SK-N-SH (cell line): ENCODE results near the gene PRAMEF1. TPM values are rescaled to one million over a fixed set of nuclear protein-coding genes. Genes with fewer than 3 reads are reported as not detected.

ENCODE experiments used
- CTCF ChIA-PET: fragments of 300-600, 350-600 bp; formaldehyde crosslinking; extraction: SDS; loops from one replicate; lab custom pipeline; 2021; lab: Yijun Ruan, JAX
- POLR2A ChIA-PET: fragments of 350-600 bp; sonication (Branson Sonifier 250); formaldehyde crosslinking; extraction: SDS; loops from one replicate; lab custom pipeline; 2020; ENCODE audit warnings: antibody characterized with exemption, inconsistent platforms; lab: Yijun Ruan, JAX
- DNase-seq: peaks from one replicate; pipeline ENCODE4 v3.0.0; 2012
- H2AFZ ChIP-seq: fragments of 200-600 bp; sonication (generic); 2 replicates; pipeline ENCODE4 v1.8.1; 2016; ENCODE audit warnings: antibody characterized with exemption, mild to moderate bottlenecking, low read depth
- H3F3A ChIP-seq: fragments of 200-600 bp; sonication (generic); replicated peaks from 2 replicates; pipeline ENCODE3; 2016; ENCODE audit warnings: antibody characterized with exemption, mild to moderate bottlenecking; ENCODE audit not compliant: insufficient read depth
- H3K27ac ChIP-seq, 2 experiments: fragments of 200-500 bp in 1 of 2; fragments of 200-600 bp in 1 of 2; sonication (Bioruptor generic) in 1 of 2; sonication (generic), shearing (Covaris generic) in 1 of 2; 2 replicates each; pipeline versions ENCODE4 v1.5.1 to v1.6.1; 2014 to 2016; ENCODE audit warnings: low read depth in 2 of 2, inconsistent platforms in 1 of 2, low read length in 1 of 2, mild to moderate bottlenecking in 1 of 2, mixed read lengths in 1 of 2
- H3K27me3 ChIP-seq: fragments of 200-600 bp; sonication (generic), shearing (Covaris generic); 2 replicates; pipeline ENCODE4 v1.6.1; 2016; ENCODE audit warnings: mixed run types; ENCODE audit not compliant: insufficient read depth
- H3K36me3 ChIP-seq, 2 experiments: fragments of 200-500 bp in 1 of 2; fragments of 200-600 bp in 1 of 2; sonication (Bioruptor generic) in 1 of 2; sonication (generic) in 1 of 2; replicated peaks in 1 of 2; 2 replicates each; pipeline versions ENCODE3 to v1.5.1; 2014 to 2016; ENCODE audit warnings: low read length in 1 of 2, mild to moderate bottlenecking in 1 of 2; ENCODE audit not compliant: insufficient read depth in 2 of 2, control insufficient read depth in 1 of 2
- H3K4me1 ChIP-seq, 2 experiments: fragments of 200-500 bp in 1 of 2; fragments of 200-600 bp in 1 of 2; sonication (Bioruptor generic) in 1 of 2; sonication (generic), shearing (Covaris generic) in 1 of 2; 2 replicates each; pipeline versions ENCODE4 v1.5.1 to v1.6.1; 2014 to 2016; ENCODE audit warnings: low read depth in 1 of 2, low read length in 1 of 2, mixed run types in 1 of 2; ENCODE audit not compliant: insufficient read depth in 2 of 2, control insufficient read depth in 1 of 2
- H3K4me2 ChIP-seq: fragments of 200-600 bp; sonication (generic), shearing (Covaris generic); 2 replicates; pipeline ENCODE4 v1.6.1; 2017; ENCODE audit warnings: mixed run types
- H3K4me3 ChIP-seq, 2 experiments: fragments of 200-500 bp in 1 of 2; fragments of 200-600 bp in 1 of 2; sonication (Bioruptor generic) in 1 of 2; sonication (generic), shearing (Covaris generic) in 1 of 2; 2 replicates each; pipeline versions ENCODE4 v1.5.1 to v1.8.1; 2014 to 2016; ENCODE audit warnings: low read depth in 2 of 2, inconsistent platforms in 1 of 2, low read length in 1 of 2, mild to moderate bottlenecking in 1 of 2, mixed read lengths in 1 of 2, moderate library complexity in 1 of 2
- H3K79me2 ChIP-seq: fragments of 200-600 bp; sonication (generic); 2 replicates; pipeline ENCODE4 v1.8.1; 2017; ENCODE audit warnings: mild to moderate bottlenecking; ENCODE audit not compliant: insufficient read depth
- H3K9ac ChIP-seq: fragments of 200-600 bp; sonication (generic); 2 replicates; pipeline ENCODE4 v1.6.1; 2017; ENCODE audit warnings: mixed run types
- H3K9me2 ChIP-seq: fragments of 200-600 bp; sonication (generic); 2 replicates; pipeline ENCODE4 v1.6.1; 2017; ENCODE audit warnings: mixed run types
- H3K9me3 ChIP-seq: fragments of 200-600 bp; sonication (generic); 2 replicates; pipeline ENCODE4 v1.6.1; 2017; ENCODE audit warnings: mixed run types, mild to moderate bottlenecking, moderate library complexity
- H4K20me1 ChIP-seq: fragments of 200-600 bp; sonication (generic); 2 replicates; pipeline ENCODE4 v1.6.1; 2017; ENCODE audit warnings: mild to moderate bottlenecking, mixed run types; ENCODE audit not compliant: insufficient read depth
- CHD2 ChIP-seq: fragments of 150-350 bp; IDR thresholded peaks from 2 replicates; pipeline ENCODE4 v1.6.1; 2018; ENCODE audit warnings: low read length; ENCODE audit not compliant: partially characterized antibody
- ELF1 ChIP-seq: IDR thresholded peaks from 2 replicates; pipeline ENCODE4 v1.4.0; 2012
- FOSL2 ChIP-seq: IDR thresholded peaks from 2 replicates; pipeline ENCODE4 v1.4.0; 2012; ENCODE audit warnings: low read depth, mild to moderate bottlenecking, moderate library complexity, borderline replicate concordance
- FOXM1 ChIP-seq: IDR thresholded peaks from 2 replicates; pipeline ENCODE4 v1.4.0; 2012; ENCODE audit warnings: low read depth, mild to moderate bottlenecking
- GABPA ChIP-seq: IDR thresholded peaks from 2 replicates; pipeline ENCODE4 v1.4.0; 2012; ENCODE audit warnings: low read depth, mild to moderate bottlenecking
- GATA2 ChIP-seq: sonication (generic); formaldehyde crosslinking; IDR thresholded peaks from 2 replicates; pipeline ENCODE4 v1.5.0; 2020; ENCODE audit warnings: mild to moderate bottlenecking, missing genetic modification reagents
- MEF2A ChIP-seq: IDR thresholded peaks from 2 replicates; pipeline ENCODE4 v1.4.0; 2012; ENCODE audit warnings: low read depth, borderline replicate concordance
- NFIC ChIP-seq: IDR thresholded peaks from 2 replicates; pipeline ENCODE4 v1.4.0; 2012; ENCODE audit warnings: borderline replicate concordance
- NRF1 ChIP-seq: IDR thresholded peaks from 2 replicates; pipeline ENCODE4 v1.6.1; 2012; ENCODE audit warnings: low read depth, mild to moderate bottlenecking, low read length
- POLR2AphosphoS5 ChIP-seq: IDR thresholded peaks from 2 replicates; pipeline ENCODE4 v1.6.1; 2012; ENCODE audit warnings: low read depth, low read length
- RCOR1 ChIP-seq: fragments of 150-350 bp; IDR thresholded peaks from 2 replicates; pipeline ENCODE4 v1.6.1; 2017; ENCODE audit warnings: antibody characterized with exemption, low read length
- RXRA ChIP-seq: IDR thresholded peaks from 2 replicates; pipeline ENCODE4 v1.4.0; 2012; ENCODE audit warnings: low read depth, mild to moderate bottlenecking, borderline replicate concordance
- SMC3 ChIP-seq: IDR thresholded peaks from 2 replicates; pipeline ENCODE4 v1.6.1; 2012; ENCODE audit warnings: low read depth, low read length, improper control_type of control experiment
- TAF1 ChIP-seq: IDR thresholded peaks from 2 replicates; pipeline ENCODE4 v1.6.1; 2012; ENCODE audit warnings: low read depth, mild to moderate bottlenecking, low read length, moderate library complexity, borderline replicate concordance
- TEAD4 ChIP-seq: IDR thresholded peaks from 2 replicates; pipeline ENCODE4 v1.4.0; 2012; ENCODE audit warnings: mild to moderate bottlenecking, borderline replicate concordance; ENCODE audit not compliant: insufficient read depth
- USF1 ChIP-seq: IDR thresholded peaks from 2 replicates; pipeline ENCODE4 v1.4.0; 2012; ENCODE audit warnings: low read depth, borderline replicate concordance
- YY1 ChIP-seq: IDR thresholded peaks from 2 replicates; pipeline ENCODE4 v1.4.0; 2012; ENCODE audit warnings: low read depth, mild to moderate bottlenecking
- ZBTB33 ChIP-seq: IDR thresholded peaks from 2 replicates; pipeline ENCODE4 v1.4.0; 2012; ENCODE audit warnings: low read depth, borderline replicate concordance
- WGBS: methylation state at CpG from one replicate; pipeline ENCODE4 v1.1.6; 2017; ENCODE audit warnings: low lambda C conversion rate; 5-methylcytosine and 5-hydroxymethylcytosine counted together
- polyA plus RNA-seq, 3 experiments: library from polyadenylated mRNA; depleted of rRNA; stranded (reverse); fragments of >200 nt; gene quantifications; 2 replicates each; pipeline ENCODE4 v1.2.3, GENCODE V29; 2012
- TF ChIP-seq, protein P1 (sequence below): IDR thresholded peaks from 2 replicates; pipeline ENCODE4 v1.4.0; 2012; ENCODE audit warnings: low read depth

Gene PRAMEF1
- polyA plus RNA-seq, 1 of the 3 experiments (the other 2 are of a cell fraction) = not detected

DNA sequence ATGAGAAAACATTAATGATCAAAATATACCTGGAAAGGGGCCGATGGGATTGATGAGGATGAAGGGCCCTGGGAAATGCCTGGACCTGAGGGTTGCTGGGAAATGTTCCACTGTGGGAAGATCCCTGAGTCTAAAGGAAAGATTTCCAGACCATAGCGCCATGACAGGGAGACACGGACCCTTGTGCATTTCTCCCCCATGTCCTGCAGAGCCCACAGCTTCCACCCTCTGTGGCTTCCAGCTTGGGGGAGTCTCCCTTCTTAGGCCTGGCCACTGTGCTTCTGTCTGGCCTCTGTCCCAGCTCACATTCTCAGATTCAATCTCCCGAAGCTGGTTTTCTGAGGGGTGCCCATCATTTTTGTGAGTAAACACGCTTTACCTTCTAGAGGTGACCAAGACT lies 18.7 kb upstream of the PRAMEF1 start:
- no peak overlapping the region for H3K4me3 ChIP-seq
- no peaks in the 10 kb centered on the region for H3K36me3 ChIP-seq
- H3F3A ChIP-seq = no peaks in the 10 kb centered on the region
- DNase-seq = no peak
- H3K27ac ChIP-seq = no peak overlapping the region
- H3K27me3 ChIP-seq = no peaks in the 10 kb centered on the region; the same call in 1 of the 2 replicates
- no peak overlapping the region for H3K9ac ChIP-seq
- no peaks in the 10 kb centered on the region for H3K79me2 ChIP-seq
- no peak overlapping the region for H2AFZ ChIP-seq
- no peaks in the 10 kb centered on the region for H4K20me1 ChIP-seq
- no peak overlapping the region for H3K4me2 ChIP-seq
- ChIA-PET CTCF (no interaction called here), POLR2A (no interaction called here)
- no peaks in the 10 kb centered on the region for H3K9me3 ChIP-seq
- 13% methylated on average over 5 of the region's 5 CpGs for WGBS
- H3K9me2 ChIP-seq = no peaks in the 10 kb centered on the region
- TF ChIP-seq, protein P1, sequence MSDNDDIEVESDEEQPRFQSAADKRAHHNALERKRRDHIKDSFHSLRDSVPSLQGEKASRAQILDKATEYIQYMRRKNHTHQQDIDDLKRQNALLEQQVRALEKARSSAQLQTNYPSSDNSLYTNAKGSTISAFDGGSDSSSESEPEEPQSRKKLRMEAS = no peak
- TF ChIP-seq FOSL2 (no peak), ELF1 (no peak), NFIC (no peak), ZBTB33 (no peak)
- no peaks in the 10 kb centered on the region for H3K4me1 ChIP-seq

DNA sequence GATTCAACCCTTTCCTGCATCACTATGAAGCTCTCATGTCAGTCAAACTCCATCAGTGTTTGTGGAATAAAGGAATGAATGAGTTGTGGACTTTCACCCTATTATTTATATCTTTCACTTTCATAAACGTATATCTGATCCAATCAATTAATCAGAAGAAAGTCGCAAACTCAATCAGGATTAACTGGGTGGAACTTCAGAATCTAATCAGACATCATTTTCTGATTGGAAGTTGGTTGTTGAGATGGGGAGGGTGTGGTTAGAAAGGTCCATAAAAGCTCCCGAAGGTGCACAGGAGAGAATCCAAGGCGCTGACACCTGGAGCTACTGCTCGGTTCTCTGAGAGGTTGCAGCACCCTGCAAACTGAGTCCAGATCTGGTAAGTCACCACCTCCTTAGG lies 17.8 kb upstream of the PRAMEF1 start, which contains the start of gene PRAMEF12:
Gene PRAMEF12 (plus strand): TSS at position 301 of the 400 bp plus-strand sequence. CDS start 1,130 bp downstream, outside the sequence.
- H3K27me3 ChIP-seq = peaks cover 7% of the 10 kb centered on the region; the same call in 1 of the 2 replicates
- CTCF ChIA-PET = no interaction called here

More for the DNA sequence above, 17.8 kb upstream of the PRAMEF1 start, which contains the start of gene PRAMEF12:
- Histone ChIP-seq H3K27ac (no peak within 1 kb of the TSS), H2AFZ (no peak within 1 kb of the TSS), H3K9me2 (no peaks in the 10 kb centered on the region), H3K79me2 (no peaks in the 10 kb centered on the region), H3K4me1 (no peaks in the 10 kb centered on the region), H3K9ac (no peak within 1 kb of the TSS), H3K36me3 (no peaks in the 10 kb centered on the region), H3F3A (no peaks in the 10 kb centered on the region), H3K4me2 (no peak within 1 kb of the TSS), H3K9me3 (no peaks in the 10 kb centered on the region), H3K4me3 (no peak within 1 kb of the TSS), H4K20me1 (no peaks in the 10 kb centered on the region)
- 2% methylated on average over 5 of the region's 5 CpGs for WGBS
- POLR2A ChIA-PET = no interaction called here
- DNase-seq = no peak
- TF ChIP-seq SMC3 = no peak
- TF ChIP-seq TEAD4 = no peak
- TF ChIP-seq MEF2A = no peak
- TF ChIP-seq GABPA = no peak
- TF ChIP-seq RCOR1 = no peak
- TF ChIP-seq CHD2 = no peak
- TF ChIP-seq NRF1 = no peak
- TF ChIP-seq FOXM1 = no peak
- no peak for TF ChIP-seq TAF1
- no peak for TF ChIP-seq POLR2AphosphoS5
- no peak for TF ChIP-seq RXRA
- TF ChIP-seq YY1 = no peak
- TF ChIP-seq USF1 = no peak
- TF ChIP-seq, protein P1 = no peak
- TF ChIP-seq GATA2 (CRISPR knock-in tag) = no peak
